ENCODE data around the gene PRODH2.
"Not testable (repeated sequence)": the region's sequence is repeated elsewhere in the genome, so short reads cannot be mapped to it uniquely, and the experiment has no call there.

Gene PRODH2

GRCh38 chr19:35780717-35781116 lies 31.9 kb downstream of the PRODH2 start:
- DNase-seq: no peak

DNA sequence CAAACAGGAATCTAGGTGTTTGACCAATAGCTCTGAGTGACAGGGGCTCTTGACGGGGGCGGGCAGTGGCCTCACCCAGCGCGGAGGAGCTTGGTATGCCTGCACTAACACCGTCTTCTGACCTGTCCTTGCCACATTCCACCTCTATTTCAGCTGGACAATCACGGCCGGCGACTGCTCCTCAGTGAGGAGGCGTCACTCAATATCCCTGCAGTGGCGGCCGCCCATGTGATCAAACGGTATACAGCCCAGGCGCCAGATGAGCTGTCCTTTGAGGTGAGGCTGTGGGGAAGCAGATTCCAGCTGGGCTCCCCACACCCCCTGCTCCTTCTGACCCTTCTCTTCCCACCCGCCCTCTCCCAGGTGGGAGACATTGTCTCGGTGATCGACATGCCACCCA lies 32.6 kb downstream of the PRODH2 start:
- no peak for DNase-seq

DNA sequence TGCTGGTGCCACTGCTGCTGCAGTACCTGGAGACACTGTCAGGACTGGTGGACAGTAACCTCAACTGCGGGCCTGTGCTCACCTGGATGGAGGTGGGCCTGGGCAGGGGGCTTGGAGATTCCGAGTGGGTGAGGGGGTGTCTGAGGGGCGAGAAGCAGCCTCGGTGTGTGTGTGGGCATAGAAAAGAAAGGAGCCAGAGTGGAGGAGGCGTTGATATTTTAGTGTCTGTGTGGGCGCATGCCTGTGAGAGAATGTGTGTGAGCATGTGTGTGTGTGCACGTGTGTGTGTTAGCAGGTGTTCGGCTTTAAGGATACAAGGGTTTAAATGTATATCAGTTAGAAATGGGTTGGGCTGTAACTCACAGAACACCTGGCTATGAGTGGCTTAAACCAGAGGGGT lies 33.6 kb downstream of the PRODH2 start:
- no peak for DNase-seq

DNA sequence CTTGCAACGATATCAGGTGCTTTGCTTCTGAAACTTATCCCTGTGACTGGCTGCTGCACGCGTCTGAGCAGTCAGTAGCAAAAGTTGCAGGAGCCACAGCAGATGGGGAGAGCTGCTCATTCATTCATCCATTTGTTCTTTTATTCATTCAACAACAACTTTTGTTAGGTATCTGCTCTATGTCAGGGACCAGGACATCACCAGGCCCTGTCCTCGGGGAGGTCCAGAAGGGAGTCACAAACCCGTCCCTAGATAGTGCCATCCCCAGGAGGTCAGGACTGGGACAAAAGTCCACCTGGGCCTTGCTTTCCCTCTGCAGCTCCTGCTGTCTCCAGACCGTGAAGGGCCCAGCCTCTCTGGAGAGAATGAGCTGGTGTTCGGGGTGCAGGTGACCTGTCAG lies 34.7 kb downstream of the PRODH2 start:
- DNase-seq: no peak

- DNase-seq: no peak
Observed at GRCh38 chr19:35777086-35777841, 35.4 kb downstream of the PRODH2 start.

DNA sequence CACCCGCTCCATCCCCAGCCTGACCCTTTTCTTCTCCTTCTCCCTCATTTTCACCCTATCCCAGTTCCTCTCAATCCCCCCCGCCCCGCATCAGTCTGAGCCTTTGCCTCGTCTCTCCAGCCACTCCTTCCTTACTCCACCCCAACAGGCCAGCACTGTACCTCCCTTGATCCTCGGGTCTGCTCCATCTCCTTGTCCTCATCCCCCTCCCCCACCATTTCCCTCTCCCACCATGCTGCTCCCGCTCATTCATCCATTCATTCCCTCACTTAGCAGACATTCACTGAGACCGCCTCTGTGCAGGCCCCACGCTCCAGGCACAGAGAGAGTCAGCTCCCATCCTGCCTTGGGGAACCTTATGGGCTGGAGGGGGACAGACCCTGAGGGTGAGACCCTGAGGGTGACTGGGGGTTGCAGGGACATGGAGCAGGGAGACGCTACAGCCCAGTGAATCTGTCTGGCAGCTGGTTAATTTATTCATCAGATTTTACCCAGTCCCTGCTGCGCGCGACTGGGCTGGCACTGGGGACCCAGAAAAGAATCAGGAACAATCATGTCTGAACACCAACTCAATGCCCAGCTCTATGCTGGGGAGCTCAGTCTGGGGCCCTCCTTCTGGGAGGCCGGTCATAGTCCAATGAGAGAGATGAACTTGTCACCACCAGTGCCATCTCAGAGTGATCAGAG lies 36.4 kb downstream of the PRODH2 start:
- DNase-seq: no peak

GRCh38 chr19:35775298-35776101 lies 37.1 kb downstream of the PRODH2 start, which contains the start of gene ARHGAP33:
Gene ARHGAP33, plus strand, starts transcription at chr19:35775564. Its CDS starts 95 bp downstream, at chr19:35775659.
- peak; percentile 98 for DNase-seq

DNA sequence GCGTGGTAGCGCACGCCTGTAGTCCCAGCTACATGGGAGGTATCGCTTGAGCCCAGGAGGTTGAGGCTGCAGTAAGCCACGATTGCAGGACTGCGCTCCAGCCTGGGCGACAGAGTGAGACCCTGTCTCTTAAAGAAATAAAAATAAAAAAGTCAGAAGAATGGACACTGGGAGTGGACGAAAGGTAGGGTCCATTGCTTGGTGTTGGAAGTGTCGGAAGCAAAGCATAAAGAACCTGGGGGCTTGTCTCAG lies 37.7 kb downstream of the PRODH2 start:
- no peak for DNase-seq

GRCh38 chr19:35774274-35775045 lies 38.2 kb downstream of the PRODH2 start:
- no peak for DNase-seq

GRCh38 chr19:35773020-35773806 lies 39.4 kb downstream of the PRODH2 start:
- no peak for DNase-seq

GRCh38 chr19:35772362-35772761 lies 40.3 kb downstream of the PRODH2 start:
- not testable (repeated sequence) for DNase-seq

- no peak for DNase-seq
Observed at GRCh38 chr19:35768082-35768421, 44.6 kb downstream of the PRODH2 start.

DNA sequence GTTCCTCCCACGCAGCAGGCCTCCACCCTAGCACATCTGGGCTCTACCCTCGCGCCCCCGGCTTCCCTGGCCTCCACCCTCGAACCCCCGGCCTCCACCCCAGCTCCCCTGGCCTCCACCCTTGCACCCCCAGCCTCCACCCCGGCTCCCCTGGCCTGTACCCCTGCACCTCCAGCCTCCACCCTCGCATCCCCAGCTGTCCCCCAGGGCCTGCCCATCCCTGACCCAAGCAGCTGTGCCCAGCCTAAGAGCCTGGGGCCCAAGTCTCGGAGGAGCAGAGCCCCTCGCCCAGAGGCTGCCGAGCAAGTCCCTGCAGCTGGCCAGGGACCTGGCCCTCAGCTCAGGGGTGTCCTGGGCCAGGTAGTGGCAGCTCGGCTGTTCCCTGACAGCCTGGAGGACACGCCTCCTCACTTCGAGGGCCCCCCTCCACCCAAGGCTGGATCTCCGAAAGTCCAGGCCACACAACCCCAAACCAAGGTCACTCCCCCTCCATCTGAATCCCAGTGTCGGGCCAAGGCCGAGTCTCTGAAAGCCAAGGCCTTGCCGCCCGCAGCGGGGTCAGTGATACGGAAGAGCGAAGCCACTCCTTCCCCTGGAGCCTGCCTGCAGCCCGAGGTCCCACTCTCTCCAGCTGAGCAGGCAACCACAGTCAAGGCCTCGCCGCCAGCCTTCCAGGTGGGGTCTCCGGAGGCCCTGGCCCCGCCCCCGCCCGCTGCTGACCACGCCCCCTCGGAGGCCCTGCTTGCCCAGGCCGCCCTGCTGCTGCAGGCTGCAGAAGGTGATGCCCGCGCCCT lies 45.2 kb downstream of the PRODH2 start:
- DNase-seq: no peak

DNA sequence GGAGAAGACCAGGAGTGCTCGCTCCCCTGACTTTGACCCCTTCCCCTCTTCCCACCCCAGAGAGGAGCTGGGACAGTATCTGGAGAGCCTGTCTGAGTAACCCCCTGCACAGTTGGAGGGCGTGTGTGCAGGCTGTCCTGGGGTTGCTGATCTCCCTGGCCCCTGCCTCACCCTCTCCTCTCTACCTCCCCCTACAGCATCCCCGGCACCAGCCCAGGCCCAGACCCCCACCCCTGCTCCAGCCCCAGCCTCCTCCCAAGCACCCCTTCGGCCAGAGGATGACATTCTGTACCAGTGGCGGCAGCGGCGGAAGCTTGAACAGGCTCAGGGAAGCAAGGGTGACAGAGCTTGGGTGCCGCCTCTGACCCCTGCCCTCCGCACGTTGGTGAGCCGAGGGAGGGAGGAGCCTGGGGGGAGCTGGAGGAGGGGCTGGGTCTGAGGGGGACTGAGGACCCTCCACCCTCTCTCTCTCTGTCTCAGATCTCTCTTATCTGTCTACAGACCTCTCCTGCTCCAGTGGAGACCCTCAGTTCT lies 46.0 kb downstream of the PRODH2 start:
- no peak for DNase-seq

GRCh38 chr19:35764432-35765315 lies 48.0 kb downstream of the PRODH2 start:
- no peak for DNase-seq

DNA sequence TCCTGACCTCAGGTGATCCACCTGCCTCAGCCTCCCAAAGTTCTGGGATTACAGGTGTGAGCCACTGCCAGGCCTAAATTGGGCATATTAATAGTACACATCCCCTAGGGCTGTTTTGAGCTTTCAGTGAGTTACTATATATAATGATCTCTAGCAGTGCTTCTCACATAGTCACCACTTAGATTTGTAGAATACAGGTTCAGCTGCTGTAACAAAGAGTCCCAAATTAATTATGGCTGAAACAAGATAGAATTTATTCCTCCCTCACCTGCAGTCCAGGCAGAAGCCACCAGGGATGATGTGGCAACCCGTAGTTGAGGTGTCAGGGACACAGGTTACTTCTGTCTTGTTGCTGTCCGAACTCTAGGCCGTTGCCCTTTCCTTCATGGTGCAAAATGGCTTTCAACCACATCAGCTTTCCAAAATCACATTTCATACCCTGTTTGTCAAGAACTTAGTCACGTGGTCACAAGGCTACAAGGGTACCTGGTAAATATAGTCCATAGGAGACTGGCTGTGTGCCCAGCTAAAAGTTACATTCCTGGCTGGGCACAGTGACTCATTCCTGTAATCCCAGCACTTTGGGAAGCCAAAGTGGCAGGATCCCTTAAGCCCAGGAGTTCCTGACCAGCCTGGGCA lies 51.8 kb downstream of the PRODH2 start:
- DNase-seq: no peak

GRCh38 chr19:35759697-35760096 lies 52.9 kb downstream of the PRODH2 start:
- no peak for DNase-seq

- peak; percentile 98 for DNase-seq
Observed at GRCh38 chr19:35757749-35758608, 54.7 kb downstream of the PRODH2 start, which contains the start of gene PROSER3. Gene PROSER3, plus strand, starts transcription at chr19:35758176. Its CDS starts 40 bp downstream, at chr19:35758216.

Data from activated gamma-delta T cell treated with Interleukin-2 at 50 U/mL for 16 hours (primary cell).